Activated CD8-positive, alpha-beta memory T cell treated with anti-CD3 and anti-CD28 coated beads, Interleukin-2, amount 10 ng/mL, durations not matched to agents 7 days and 5 days (primary cell): Measurements from ENCODE around the gene PLAGL1. TPM values are rescaled to one million over a fixed set of nuclear protein-coding genes. Genes with fewer than 3 reads are reported as not detected.

ENCODE experiments used
- ATAC-seq: fragments of 150-1000 bp; cut with Tn5 transposase; one replicate; pipeline ENCODE4 v1.10.0; 2021; ENCODE audit warnings: moderate library complexity
- CTCF ChIA-PET: fragments of 350-600 bp; sonication (Branson Sonifier 250); formaldehyde crosslinking; loops from one replicate; lab custom pipeline; 2021; ENCODE audit warnings: antibody characterized with exemption; lab: Charles Lee
- DNase-seq: peaks from one replicate; pipeline ENCODE4 v3.0.0-alpha.2; 2020
- H3K27ac Mint-ChIP-seq: one replicate; pipeline ENCODE4 v1.8.0; 2021; ENCODE audit warnings: mild to moderate bottlenecking, mixed read lengths
- H3K27me3 Mint-ChIP-seq: one replicate; pipeline ENCODE4 v1.8.0; 2021; ENCODE audit warnings: mixed read lengths
- H3K36me3 Mint-ChIP-seq: one replicate; pipeline ENCODE4 v1.8.0; 2021; ENCODE audit warnings: mild to moderate bottlenecking, mixed read lengths
- H3K4me1 Mint-ChIP-seq: one replicate; pipeline ENCODE4 v1.8.0; 2021; ENCODE audit warnings: mixed read lengths
- H3K4me3 Mint-ChIP-seq: one replicate; pipeline ENCODE4 v1.8.0; 2021; ENCODE audit warnings: mild to moderate bottlenecking, moderate library complexity, mixed read lengths
- H3K9me3 Mint-ChIP-seq: one replicate; pipeline ENCODE4 v1.8.0; 2022; ENCODE audit warnings: low read depth, mixed read lengths
- total RNA-seq, 2 experiments: library from RNA; stranded (reverse); gene quantifications; one replicate each; pipeline ENCODE4 v1.2.3, GENCODE V29; 2021

Gene PLAGL1
- total RNA-seq, 2 experiments from 2014 or later = 14.7 to 23.0 TPM

GRCh38 chr6:143957679-143958274 lies 50.3 kb downstream of the PLAGL1 start:
- Mint-ChIP-seq H3K4me3 (no peak overlapping the region), H3K27ac (no peak overlapping the region), H3K4me1 (no peaks in the 10 kb centered on the region), H3K9me3 (no peaks in the 10 kb centered on the region), H3K27me3 (no peaks in the 10 kb centered on the region), H3K36me3 (no peaks in the 10 kb centered on the region)
- CTCF ChIA-PET = interaction anchor here (0.9 kb wide), 1 partner anchor 18 kb away, joined by 3 read pairs; no protein-coding TSS in a partner anchor
- ATAC-seq = no peak
- no peak for DNase-seq

GRCh38 chr6:143955971-143956370 lies 52.1 kb downstream of the PLAGL1 start:
- H3K9me3 Mint-ChIP-seq = no peaks in the 10 kb centered on the region
- CTCF ChIA-PET = interaction anchor here (2.0 kb wide), 1 partner anchor 13 kb away, joined by 9 read pairs; no protein-coding TSS in a partner anchor
- no peak for ATAC-seq
- no peaks in the 10 kb centered on the region for H3K4me1 Mint-ChIP-seq
- no peaks in the 10 kb centered on the region for H3K27me3 Mint-ChIP-seq
- no peak for DNase-seq
- H3K36me3 Mint-ChIP-seq = peaks cover 1% of the 10 kb centered on the region
- H3K27ac Mint-ChIP-seq = no peak overlapping the region
- no peak overlapping the region for H3K4me3 Mint-ChIP-seq

- Mint-ChIP-seq H3K27ac (no peak overlapping the region), H3K4me1 (no peaks in the 10 kb centered on the region), H3K9me3 (no peaks in the 10 kb centered on the region), H3K27me3 (no peaks in the 10 kb centered on the region), H3K4me3 (no peak overlapping the region), H3K36me3 (peaks cover 1% of the 10 kb centered on the region)
- ATAC-seq = no peak
- CTCF ChIA-PET = interaction anchor here (1.2 to 1.5 kb wide), 3 partner anchors 12 to 59 kb away, joined by 3 to 6 read pairs (median 4); no protein-coding TSS in a partner anchor
- DNase-seq = no peak
These were observed 54.1 kb downstream of the PLAGL1 start for GRCh38 chr6:143953922-143954321.

GRCh38 chr6:143952947-143953701 lies 54.9 kb downstream of the PLAGL1 start:
- CTCF ChIA-PET = interaction anchor here (1.2 to 1.5 kb wide), 3 partner anchors 9 to 60 kb away, joined by 3 to 4 read pairs (median 4); no protein-coding TSS in a partner anchor
- peaks cover 1% of the 10 kb centered on the region for H3K36me3 Mint-ChIP-seq
- ATAC-seq (no peak), DNase-seq (no peak)
- H3K9me3 Mint-ChIP-seq = no peaks in the 10 kb centered on the region
- H3K27ac Mint-ChIP-seq = no peak overlapping the region
- H3K4me1 Mint-ChIP-seq = no peaks in the 10 kb centered on the region
- H3K4me3 Mint-ChIP-seq = no peak overlapping the region
- no peaks in the 10 kb centered on the region for H3K27me3 Mint-ChIP-seq

GRCh38 chr6:143952060-143952778 lies 55.8 kb downstream of the PLAGL1 start:
- DNase-seq = no peak
- Mint-ChIP-seq H3K9me3 (no peaks in the 10 kb centered on the region), H3K4me1 (no peaks in the 10 kb centered on the region), H3K27ac (no peak overlapping the region), H3K4me3 (no peak overlapping the region), H3K27me3 (no peaks in the 10 kb centered on the region), H3K36me3 (peaks cover 3% of the 10 kb centered on the region)
- CTCF ChIA-PET = interaction anchor here (1.4 to 2.6 kb wide), 3 partner anchors 8 to 12 kb away, joined by 4 to 10 read pairs (median 4); no protein-coding TSS in a partner anchor
- no peak for ATAC-seq

- Mint-ChIP-seq H3K4me3 (no peak overlapping the region), H3K36me3 (peaks cover 5% of the 10 kb centered on the region), H3K27ac (no peak overlapping the region), H3K9me3 (no peaks in the 10 kb centered on the region), H3K27me3 (no peaks in the 10 kb centered on the region), H3K4me1 (peaks cover 3% of the 10 kb centered on the region)
- ATAC-seq = no peak
- DNase-seq = no peak
- CTCF ChIA-PET = interaction anchor here (0.8 to 2.6 kb wide), 3 partner anchors 9 to 62 kb away, joined by 3 to 10 read pairs (median 4); no protein-coding TSS in a partner anchor
These were observed 57.2 kb downstream of the PLAGL1 start for GRCh38 chr6:143950875-143951274.

GRCh38 chr6:143949962-143950361 lies 58.1 kb downstream of the PLAGL1 start:
- DNase-seq (no peak), ATAC-seq (no peak)
- no peaks in the 10 kb centered on the region for H3K27me3 Mint-ChIP-seq
- H3K27ac Mint-ChIP-seq = no peak overlapping the region
- peaks cover 9% of the 10 kb centered on the region for H3K4me1 Mint-ChIP-seq
- peaks cover 5% of the 10 kb centered on the region for H3K36me3 Mint-ChIP-seq
- no peak overlapping the region for H3K4me3 Mint-ChIP-seq
- CTCF ChIA-PET = interaction anchor here (1.4 to 2.6 kb wide), 2 partner anchors 8 to 10 kb away, joined by 4 to 10 read pairs; no protein-coding TSS in a partner anchor
- H3K9me3 Mint-ChIP-seq = no peaks in the 10 kb centered on the region

- H3K27me3 Mint-ChIP-seq = no peaks in the 10 kb centered on the region
- ATAC-seq (no peak), DNase-seq (no peak)
- H3K9me3 Mint-ChIP-seq = no peaks in the 10 kb centered on the region
- peaks cover 5% of the 10 kb centered on the region for H3K36me3 Mint-ChIP-seq
- H3K4me1 Mint-ChIP-seq = peaks cover 11% of the 10 kb centered on the region
- H3K4me3 Mint-ChIP-seq = no peak overlapping the region
- CTCF ChIA-PET = no interaction called here
- H3K27ac Mint-ChIP-seq = no peak overlapping the region
These were observed 58.5 kb downstream of the PLAGL1 start for GRCh38 chr6:143949535-143949934.

GRCh38 chr6:143948208-143948607 lies 59.9 kb downstream of the PLAGL1 start:
- H3K27me3 Mint-ChIP-seq = no peaks in the 10 kb centered on the region
- ATAC-seq = no peak
- CTCF ChIA-PET = interaction anchor here (1.6 kb wide), 1 partner anchor 65 kb away, joined by 4 read pairs; no protein-coding TSS in a partner anchor
- peaks cover 11% of the 10 kb centered on the region for H3K4me1 Mint-ChIP-seq
- no peak overlapping the region for H3K4me3 Mint-ChIP-seq
- peaks cover 5% of the 10 kb centered on the region for H3K36me3 Mint-ChIP-seq
- no peaks in the 10 kb centered on the region for H3K9me3 Mint-ChIP-seq
- no peak overlapping the region for H3K27ac Mint-ChIP-seq
- DNase-seq = no peak

- peaks cover under 1% of the 10 kb centered on the region for H3K36me3 Mint-ChIP-seq
- H3K27ac Mint-ChIP-seq = no peak overlapping the region
- no peaks in the 10 kb centered on the region for H3K9me3 Mint-ChIP-seq
- peaks cover 10% of the 10 kb centered on the region for H3K27me3 Mint-ChIP-seq
- no peak overlapping the region for H3K4me3 Mint-ChIP-seq
- DNase-seq (peak; percentile 78), ATAC-seq (peak; percentile 81)
- CTCF ChIA-PET = interaction anchor here (0.8 to 7.4 kb wide), 28 partner anchors 9 to 430 kb away, joined by 3 to 85 read pairs (median 5); partner anchors contain the start of genes FUCA2 and PLAGL1
- peaks cover 24% of the 10 kb centered on the region for H3K4me1 Mint-ChIP-seq
These were observed 66.0 kb downstream of the PLAGL1 start for GRCh38 chr6:143941852-143942627.

- CTCF ChIA-PET = interaction anchor here (0.7 to 7.4 kb wide), 30 partner anchors 10 to 490 kb away, joined by 3 to 85 read pairs (median 4); partner anchors contain the start of genes ADAT2, LTV1, PEX3 and PLAGL1
- peak overlapping the region; percentile 11 for H3K27ac Mint-ChIP-seq
- ATAC-seq = peak; percentile 83
- no peak overlapping the region for H3K4me3 Mint-ChIP-seq
- H3K36me3 Mint-ChIP-seq = no peaks in the 10 kb centered on the region
- peak; percentile 76 for DNase-seq
- peaks cover 16% of the 10 kb centered on the region for H3K4me1 Mint-ChIP-seq
- no peaks in the 10 kb centered on the region for H3K9me3 Mint-ChIP-seq
- peaks cover 10% of the 10 kb centered on the region for H3K27me3 Mint-ChIP-seq
These were observed 68.0 kb downstream of the PLAGL1 start for GRCh38 chr6:143940011-143940597.

GRCh38 chr6:143939364-143939763 lies 68.7 kb downstream of the PLAGL1 start:
- ATAC-seq = no peak
- Mint-ChIP-seq H3K4me1 (peaks cover 12% of the 10 kb centered on the region), H3K9me3 (no peaks in the 10 kb centered on the region), H3K36me3 (no peaks in the 10 kb centered on the region), H3K27me3 (peaks cover 10% of the 10 kb centered on the region), H3K27ac (no peak overlapping the region), H3K4me3 (no peak overlapping the region)
- no peak for DNase-seq
- CTCF ChIA-PET = interaction anchor here (0.7 to 7.4 kb wide), 20 partner anchors 13 to 364 kb away, joined by 3 to 85 read pairs (median 4); partner anchors contain the start of genes LTV1 and PLAGL1
